HEK293 (cell line): ENCODE results near the gene DPP9.

ENCODE experiments used
- CTCF ChIA-PET: fragments of 350-600 bp; formaldehyde crosslinking; extraction: SDS; loops from one replicate; lab custom pipeline; 2021; ENCODE audit warnings: antibody characterized with exemption; lab: Yijun Ruan, JAX
- POLR2A ChIA-PET: fragments of 300-600 bp; formaldehyde crosslinking; extraction: SDS; loops from one replicate; lab custom pipeline; 2020; ENCODE audit warnings: antibody characterized with exemption, inconsistent platforms; lab: Yijun Ruan, JAX
- H3K27ac ChIP-seq: fragments of 200-500 bp; sonication (Bioruptor generic); 2 replicates; pipeline ENCODE4 v1.5.1; 2014; ENCODE audit warnings: low read depth, low read length, control low read depth, inconsistent platforms; ENCODE audit errors: extremely low read depth
- H3K36me3 ChIP-seq, 2 experiments: fragments of 200-500 bp in 1 of 2; sonication (Bioruptor generic) in 1 of 2; 1 replicate in 1 of 2; 2 replicates in 1 of 2; pipeline ENCODE4 v1.5.1; 2014 to 2017; ENCODE audit warnings: inconsistent platforms in 2 of 2, low read length in 2 of 2; ENCODE audit not compliant: control insufficient read depth in 2 of 2, insufficient read depth in 1 of 2
- H3K4me1 ChIP-seq: fragments of 200-500 bp; sonication (Bioruptor generic); 2 replicates; pipeline ENCODE4 v1.5.1; 2014; ENCODE audit warnings: mild to moderate bottlenecking, low read length, inconsistent platforms; ENCODE audit not compliant: control insufficient read depth, insufficient read depth
- H3K4me3 ChIP-seq: 2 replicates; pipeline ENCODE4 v1.5.1; 2011; ENCODE audit warnings: low read depth, mild to moderate bottlenecking, control low read depth, low read length, moderate library complexity
- H3K9me3 ChIP-seq: fragments of 200-500 bp; sonication (Bioruptor generic); 2 replicates; pipeline ENCODE4 v1.5.1; 2014; ENCODE audit warnings: low read depth, low read length, inconsistent platforms; ENCODE audit not compliant: control insufficient read depth, insufficient read depth
- BCL11A ChIP-seq: fragments of 450-650 bp; formaldehyde crosslinking; IDR thresholded peaks from 2 replicates; pipeline ENCODE4 v1.5.1; 2016; ENCODE audit warnings: low read depth, missing biosample characterization, missing genetic modification characterization
- EGR2 ChIP-seq: fragments of 450-650 bp; formaldehyde crosslinking; IDR thresholded peaks from 2 replicates; pipeline ENCODE4 v1.5.1; 2016; ENCODE audit warnings: low read depth, missing biosample characterization, missing genetic modification characterization
- GLIS1 ChIP-seq: fragments of 450-650 bp; formaldehyde crosslinking; IDR thresholded peaks from 2 replicates; pipeline ENCODE4 v1.5.1; 2016; ENCODE audit warnings: missing biosample characterization, missing genetic modification characterization
- KLF10 ChIP-seq: fragments of 450-650 bp; IDR thresholded peaks from 2 replicates; pipeline ENCODE4 v1.5.1; 2018; ENCODE audit warnings: missing biosample characterization, mild to moderate bottlenecking, missing genetic modification characterization
- MEIS1 ChIP-seq: sonication (generic); formaldehyde crosslinking; IDR thresholded peaks from 2 replicates; pipeline ENCODE4 v1.8.1; 2022; ENCODE audit warnings: missing genetic modification reagents, mild to moderate bottlenecking, borderline replicate concordance
- RBAK ChIP-seq: fragments of 450-650 bp; formaldehyde crosslinking; IDR thresholded peaks from 2 replicates; pipeline ENCODE4 v1.5.1; 2016; ENCODE audit warnings: missing biosample characterization, missing genetic modification characterization
- SP2 ChIP-seq: fragments of 450-650 bp; formaldehyde crosslinking; IDR thresholded peaks from 2 replicates; pipeline ENCODE4 v1.5.1; 2016; ENCODE audit warnings: missing biosample characterization, missing genetic modification characterization
- SP3 ChIP-seq: fragments of 450-650 bp; formaldehyde crosslinking; IDR thresholded peaks from 2 replicates; pipeline ENCODE4 v1.5.1; 2016; ENCODE audit warnings: missing biosample characterization, missing genetic modification characterization
- ZBTB20 ChIP-seq: fragments of 450-650 bp; formaldehyde crosslinking; IDR thresholded peaks from 2 replicates; pipeline ENCODE4 v1.5.1; 2016; ENCODE audit warnings: missing biosample characterization, missing genetic modification characterization
- ZFHX2 ChIP-seq: fragments of 450-650 bp; formaldehyde crosslinking; conservative IDR thresholded peaks from 2 replicates; pipeline ENCODE4 v1.5.1; 2016; ENCODE audit warnings: missing biosample characterization, missing genetic modification characterization
- ZIC2 ChIP-seq: fragments of 450-650 bp; formaldehyde crosslinking; IDR thresholded peaks from 2 replicates; pipeline ENCODE4 v1.5.1; 2016; ENCODE audit warnings: missing biosample characterization, missing genetic modification characterization
- ZNF335 ChIP-seq: fragments of 450-650 bp; formaldehyde crosslinking; conservative IDR thresholded peaks from 2 replicates; pipeline ENCODE4 v1.5.1; 2016; ENCODE audit warnings: missing biosample characterization, missing genetic modification characterization
- ZNF555 ChIP-seq: fragments of 450-650 bp; formaldehyde crosslinking; conservative IDR thresholded peaks from 2 replicates; pipeline ENCODE4 v1.5.1; 2017; ENCODE audit warnings: missing biosample characterization, mild to moderate bottlenecking, missing genetic modification characterization, inconsistent platforms
- ZNF629 ChIP-seq: fragments of 450-650 bp; formaldehyde crosslinking; IDR thresholded peaks from 2 replicates; pipeline ENCODE4 v1.5.1; 2017; ENCODE audit warnings: missing biosample characterization, missing genetic modification characterization
- ZNF76 ChIP-seq: fragments of 450-650 bp; formaldehyde crosslinking; IDR thresholded peaks from 2 replicates; pipeline ENCODE4; 2016; ENCODE audit warnings: low read depth, missing biosample characterization, missing genetic modification characterization, borderline replicate concordance
- ZNF837 ChIP-seq: fragments of 450-650 bp; formaldehyde crosslinking; IDR thresholded peaks from 2 replicates; pipeline ENCODE4 v1.5.1; 2016; ENCODE audit warnings: missing biosample characterization, missing genetic modification characterization
- TF ChIP-seq, protein P1 (sequence below): fragments of 450-650 bp; formaldehyde crosslinking; IDR thresholded peaks from 2 replicates; pipeline ENCODE4 v1.5.1; 2016; ENCODE audit warnings: missing biosample characterization, missing genetic modification characterization
- TF ChIP-seq, protein P2 (sequence below): fragments of 450-650 bp; formaldehyde crosslinking; IDR thresholded peaks from 2 replicates; pipeline ENCODE4 v1.5.1; 2016; ENCODE audit warnings: missing biosample characterization, missing genetic modification characterization
- TF ChIP-seq, protein P3 (sequence below): fragments of 450-650 bp; formaldehyde crosslinking; IDR thresholded peaks from 2 replicates; pipeline ENCODE4 v1.5.1; 2016; ENCODE audit warnings: missing biosample characterization, missing genetic modification characterization

The DPP9 gene

DNA sequence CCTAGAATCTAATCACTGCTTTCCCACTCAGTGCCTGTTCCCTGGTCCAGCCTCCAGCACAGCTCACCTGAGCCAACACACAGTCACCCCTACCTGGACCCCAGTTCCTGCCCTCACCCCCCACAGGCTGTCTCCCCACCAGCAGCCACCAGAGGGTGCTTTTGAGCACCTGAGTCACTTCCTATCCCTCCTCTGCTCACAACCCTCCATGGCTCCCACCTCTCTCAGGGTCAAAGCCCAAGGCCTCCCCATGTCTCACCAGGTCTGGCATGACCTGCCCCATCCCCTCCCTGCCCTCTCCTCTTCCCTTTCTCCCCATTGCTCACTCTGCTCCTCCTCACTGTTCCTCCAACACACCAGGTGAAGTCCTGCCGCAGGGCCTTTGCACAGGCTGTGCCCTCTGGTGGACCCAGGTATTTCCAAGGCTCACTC, 7.1 kb upstream of the DPP9 start (continued):
- TF ChIP-seq, protein P1, sequence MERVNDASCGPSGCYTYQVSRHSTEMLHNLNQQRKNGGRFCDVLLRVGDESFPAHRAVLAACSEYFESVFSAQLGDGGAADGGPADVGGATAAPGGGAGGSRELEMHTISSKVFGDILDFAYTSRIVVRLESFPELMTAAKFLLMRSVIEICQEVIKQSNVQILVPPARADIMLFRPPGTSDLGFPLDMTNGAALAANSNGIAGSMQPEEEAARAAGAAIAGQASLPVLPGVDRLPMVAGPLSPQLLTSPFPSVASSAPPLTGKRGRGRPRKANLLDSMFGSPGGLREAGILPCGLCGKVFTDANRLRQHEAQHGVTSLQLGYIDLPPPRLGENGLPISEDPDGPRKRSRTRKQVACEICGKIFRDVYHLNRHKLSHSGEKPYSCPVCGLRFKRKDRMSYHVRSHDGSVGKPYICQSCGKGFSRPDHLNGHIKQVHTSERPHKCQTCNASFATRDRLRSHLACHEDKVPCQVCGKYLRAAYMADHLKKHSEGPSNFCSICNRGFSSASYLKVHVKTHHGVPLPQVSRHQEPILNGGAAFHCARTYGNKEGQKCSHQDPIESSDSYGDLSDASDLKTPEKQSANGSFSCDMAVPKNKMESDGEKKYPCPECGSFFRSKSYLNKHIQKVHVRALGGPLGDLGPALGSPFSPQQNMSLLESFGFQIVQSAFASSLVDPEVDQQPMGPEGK (tag by site-specific recombination) = peak; percentile 38; the same call in 1 of the 2 replicates

DNA sequence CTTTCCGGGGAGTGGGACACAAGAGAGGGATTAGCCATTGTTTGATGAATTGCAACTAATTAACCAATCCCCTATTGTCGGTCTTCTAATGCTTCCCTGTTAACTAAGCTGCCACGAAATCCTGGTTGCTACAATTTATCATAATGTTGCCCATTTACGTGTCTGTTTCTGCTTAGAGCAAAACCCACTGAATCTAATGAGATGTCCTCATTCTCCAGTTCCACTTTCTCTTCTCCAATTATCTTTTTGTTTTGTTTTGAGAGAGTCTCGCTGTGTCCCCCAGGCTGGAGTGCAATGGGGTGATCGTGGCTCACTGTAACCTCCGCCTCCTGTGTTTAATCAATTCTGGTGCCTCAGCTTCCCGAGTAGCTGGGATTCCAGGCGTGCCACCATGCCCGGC, 5.2 kb upstream of the DPP9 start:
- Histone ChIP-seq H3K27ac (no peak overlapping the region), H3K9me3 (no peaks in the 10 kb centered on the region), H3K36me3 (no peaks in the 10 kb centered on the region), H3K4me3 (no peak overlapping the region), H3K4me1 (no peaks in the 10 kb centered on the region)
- TF ChIP-seq SP2 (tag by site-specific recombination) = no peak
- ChIA-PET POLR2A (interaction anchor here (1.0 kb wide), 1 partner anchor 63 kb away, joined by 3 read pairs; the partner anchor contains the start of gene FEM1A), CTCF (interaction anchor here (0.7 to 6.9 kb wide), 4 partner anchors 55 to 302 kb away, joined by 3 to 154 read pairs (median 4); partner anchors contain the start of gene FEM1A)

DNA sequence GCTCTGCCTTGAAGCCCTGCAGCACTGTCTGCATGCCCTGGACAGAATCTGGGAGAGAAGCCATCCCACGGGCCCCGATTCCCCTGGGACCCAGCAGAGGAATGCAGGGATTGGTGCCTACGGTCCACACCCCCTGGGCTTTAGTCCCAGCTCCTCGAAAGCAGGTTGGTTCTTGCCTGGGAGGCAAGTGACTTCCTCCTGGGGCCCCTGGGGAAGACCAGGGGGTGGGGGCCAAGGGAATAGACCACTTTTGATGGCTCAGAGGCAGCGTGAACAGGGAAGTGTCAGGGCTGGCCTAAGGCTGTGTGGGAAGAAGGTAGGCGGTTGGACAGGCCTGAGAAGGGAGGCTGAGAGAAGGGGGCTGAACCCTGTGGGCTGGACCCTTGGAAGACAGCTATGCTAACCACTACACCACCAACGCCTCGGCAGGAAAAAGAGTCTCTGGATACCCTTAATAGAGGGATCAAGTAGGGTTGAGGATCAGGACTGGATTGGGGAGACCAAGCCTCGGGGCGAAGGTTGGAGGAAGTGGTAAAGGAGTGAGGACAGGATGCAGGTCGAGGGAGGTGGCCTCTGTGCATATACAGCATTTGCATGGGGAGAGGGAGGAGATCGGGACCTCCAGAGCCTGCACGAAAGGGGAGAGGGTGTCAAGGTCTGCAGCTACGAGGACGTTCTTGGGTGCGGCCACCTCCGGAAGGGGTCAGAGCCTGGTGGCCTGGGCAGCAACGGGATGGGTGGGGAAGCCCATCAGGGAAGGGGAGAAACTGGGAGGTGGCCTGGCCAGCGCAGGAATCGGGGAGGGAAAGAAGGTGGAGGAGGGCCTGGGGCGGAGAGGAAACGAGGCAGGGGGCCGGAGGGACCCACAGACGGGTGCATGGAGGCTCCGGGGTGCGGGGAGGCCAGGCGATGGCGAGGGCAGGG, 709 bp downstream of the DPP9 start:
- peak overlapping the region; percentile 66; the same call in 1 of the 2 replicates for H3K27ac ChIP-seq
- H3K4me3 ChIP-seq = peak overlapping the region; percentile 97
- ChIA-PET POLR2A (interaction anchor here (0.8 kb wide), 1 partner anchor 46 kb away, joined by 3 read pairs; no protein-coding TSS in a partner anchor), CTCF (interaction anchor here (0.5 to 2.3 kb wide), 4 partner anchors 8 to 81 kb away, joined by 3 to 11 read pairs (median 4); partner anchors contain the start of gene FEM1A)
- H3K4me1 ChIP-seq = peaks cover 3% of the 10 kb centered on the region; the same call in 1 of the 2 replicates
- H3K9me3 ChIP-seq = no peaks in the 10 kb centered on the region
- H3K36me3 ChIP-seq = peaks cover 3 to 39% of the 10 kb centered on the region in 2 experiments; a peak in 1 of 3 replicates
- peak; percentile 44; the same call in 1 of the 2 replicates for TF ChIP-seq SP3 (tag by site-specific recombination)
- TF ChIP-seq BCL11A (tag by site-specific recombination) = 0 out of 2 replicates have a peak, but pooled peaks have one; percentile 17
- TF ChIP-seq, protein P2, sequence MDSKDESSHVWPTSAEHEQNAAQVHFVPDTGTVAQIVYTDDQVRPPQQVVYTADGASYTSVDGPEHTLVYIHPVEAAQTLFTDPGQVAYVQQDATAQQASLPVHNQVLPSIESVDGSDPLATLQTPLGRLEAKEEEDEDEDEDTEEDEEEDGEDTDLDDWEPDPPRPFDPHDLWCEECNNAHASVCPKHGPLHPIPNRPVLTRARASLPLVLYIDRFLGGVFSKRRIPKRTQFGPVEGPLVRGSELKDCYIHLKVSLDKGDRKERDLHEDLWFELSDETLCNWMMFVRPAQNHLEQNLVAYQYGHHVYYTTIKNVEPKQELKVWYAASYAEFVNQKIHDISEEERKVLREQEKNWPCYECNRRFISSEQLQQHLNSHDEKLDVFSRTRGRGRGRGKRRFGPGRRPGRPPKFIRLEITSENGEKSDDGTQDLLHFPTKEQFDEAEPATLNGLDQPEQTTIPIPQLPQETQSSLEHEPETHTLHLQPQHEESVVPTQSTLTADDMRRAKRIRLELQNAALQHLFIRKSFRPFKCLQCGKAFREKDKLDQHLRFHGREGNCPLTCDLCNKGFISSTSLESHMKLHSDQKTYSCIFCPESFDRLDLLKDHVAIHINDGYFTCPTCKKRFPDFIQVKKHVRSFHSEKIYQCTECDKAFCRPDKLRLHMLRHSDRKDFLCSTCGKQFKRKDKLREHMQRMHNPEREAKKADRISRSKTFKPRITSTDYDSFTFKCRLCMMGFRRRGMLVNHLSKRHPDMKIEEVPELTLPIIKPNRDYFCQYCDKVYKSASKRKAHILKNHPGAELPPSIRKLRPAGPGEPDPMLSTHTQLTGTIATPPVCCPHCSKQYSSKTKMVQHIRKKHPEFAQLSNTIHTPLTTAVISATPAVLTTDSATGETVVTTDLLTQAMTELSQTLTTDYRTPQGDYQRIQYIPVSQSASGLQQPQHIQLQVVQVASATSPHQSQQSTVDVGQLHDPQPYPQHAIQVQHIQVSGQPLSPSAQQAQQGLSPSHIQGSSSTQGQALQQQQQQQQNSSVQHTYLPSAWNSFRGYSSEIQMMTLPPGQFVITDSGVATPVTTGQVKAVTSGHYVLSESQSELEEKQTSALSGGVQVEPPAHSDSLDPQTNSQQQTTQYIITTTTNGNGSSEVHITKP (tag by site-specific recombination) = peak; percentile 73
- TF ChIP-seq ZNF335 = peak; percentile 89
- TF ChIP-seq RBAK (tag by site-specific recombination) = no peak
- no peak for TF ChIP-seq ZNF837
- peak; percentile 70 for TF ChIP-seq ZNF76 (tag by site-specific recombination)
- TF ChIP-seq MEIS1 (CRISPR knock-in tag) = no peak
- TF ChIP-seq KLF10 (tag by site-specific recombination) = peak; percentile 95
- peak; percentile 79 for TF ChIP-seq SP2 (tag by site-specific recombination)
- TF ChIP-seq ZIC2 = peak; percentile 42; the same call in 1 of the 2 replicates
- TF ChIP-seq EGR2 (tag by site-specific recombination) = peak; percentile 92
- TF ChIP-seq, protein P3, sequence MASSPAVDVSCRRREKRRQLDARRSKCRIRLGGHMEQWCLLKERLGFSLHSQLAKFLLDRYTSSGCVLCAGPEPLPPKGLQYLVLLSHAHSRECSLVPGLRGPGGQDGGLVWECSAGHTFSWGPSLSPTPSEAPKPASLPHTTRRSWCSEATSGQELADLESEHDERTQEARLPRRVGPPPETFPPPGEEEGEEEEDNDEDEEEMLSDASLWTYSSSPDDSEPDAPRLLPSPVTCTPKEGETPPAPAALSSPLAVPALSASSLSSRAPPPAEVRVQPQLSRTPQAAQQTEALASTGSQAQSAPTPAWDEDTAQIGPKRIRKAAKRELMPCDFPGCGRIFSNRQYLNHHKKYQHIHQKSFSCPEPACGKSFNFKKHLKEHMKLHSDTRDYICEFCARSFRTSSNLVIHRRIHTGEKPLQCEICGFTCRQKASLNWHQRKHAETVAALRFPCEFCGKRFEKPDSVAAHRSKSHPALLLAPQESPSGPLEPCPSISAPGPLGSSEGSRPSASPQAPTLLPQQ = no peak
- 0 out of 2 replicates have a peak, but pooled peaks have one; percentile 14 for TF ChIP-seq ZNF629 (tag by site-specific recombination)
- no peak for TF ChIP-seq ZNF555 (tag by site-specific recombination)
- peak; percentile 32; the same call in 1 of the 2 replicates for TF ChIP-seq ZBTB20 (tag by site-specific recombination)
- TF ChIP-seq, protein P1 (tag by site-specific recombination) = peak; percentile 28; the same call in 1 of the 2 replicates
- TF ChIP-seq ZFHX2 (tag by site-specific recombination) = peak; percentile 95
- peak; percentile 71 for TF ChIP-seq GLIS1 (tag by site-specific recombination)
